Peyer's patch (tissue), 4 donors: ENCODE data around the gene VSTM2L.

Experiments
- POLR2A ChIP-seq, 2 donors: fragments of 450-650 bp; IDR thresholded peaks; one replicate each; pipeline ENCODE4 v1.5.1; 2017; ENCODE audit warnings: antibody characterized with exemption in 2 of 2, mild to moderate bottlenecking in 2 of 2, moderate library complexity in 2 of 2
- TF ChIP-seq, protein P1 (sequence below), 6 experiments: fragments of 450-650 bp in 4 of 6; fragments of 200-600 bp in 2 of 6; sonication (generic) in 1 of 6; IDR thresholded peaks; one replicate each; pipeline ENCODE4 v1.5.1; 2017 to 2019; ENCODE audit warnings: antibody characterized with exemption in 6 of 6, mild to moderate bottlenecking in 3 of 6, moderate library complexity in 1 of 6

DNA sequence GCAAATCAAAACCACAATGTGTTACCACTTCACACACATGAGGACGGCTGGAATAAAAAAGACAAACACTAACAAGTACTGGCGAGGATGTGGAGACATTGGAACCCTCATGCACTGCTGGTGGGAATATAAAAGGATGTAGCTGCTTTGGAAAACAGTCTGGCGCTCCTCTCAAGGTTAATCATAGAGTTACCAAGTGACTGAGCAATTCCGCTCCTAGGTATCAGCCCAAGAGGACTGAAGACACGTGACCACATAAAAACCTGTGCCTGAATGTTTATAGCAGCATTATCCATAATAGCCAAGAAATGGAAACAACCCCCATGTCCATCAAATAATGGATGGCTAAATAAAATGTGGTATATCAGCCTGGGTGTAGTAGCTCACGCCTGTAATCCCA is 45.0 kb downstream of the VSTM2L start:
- TF ChIP-seq, protein P1, sequence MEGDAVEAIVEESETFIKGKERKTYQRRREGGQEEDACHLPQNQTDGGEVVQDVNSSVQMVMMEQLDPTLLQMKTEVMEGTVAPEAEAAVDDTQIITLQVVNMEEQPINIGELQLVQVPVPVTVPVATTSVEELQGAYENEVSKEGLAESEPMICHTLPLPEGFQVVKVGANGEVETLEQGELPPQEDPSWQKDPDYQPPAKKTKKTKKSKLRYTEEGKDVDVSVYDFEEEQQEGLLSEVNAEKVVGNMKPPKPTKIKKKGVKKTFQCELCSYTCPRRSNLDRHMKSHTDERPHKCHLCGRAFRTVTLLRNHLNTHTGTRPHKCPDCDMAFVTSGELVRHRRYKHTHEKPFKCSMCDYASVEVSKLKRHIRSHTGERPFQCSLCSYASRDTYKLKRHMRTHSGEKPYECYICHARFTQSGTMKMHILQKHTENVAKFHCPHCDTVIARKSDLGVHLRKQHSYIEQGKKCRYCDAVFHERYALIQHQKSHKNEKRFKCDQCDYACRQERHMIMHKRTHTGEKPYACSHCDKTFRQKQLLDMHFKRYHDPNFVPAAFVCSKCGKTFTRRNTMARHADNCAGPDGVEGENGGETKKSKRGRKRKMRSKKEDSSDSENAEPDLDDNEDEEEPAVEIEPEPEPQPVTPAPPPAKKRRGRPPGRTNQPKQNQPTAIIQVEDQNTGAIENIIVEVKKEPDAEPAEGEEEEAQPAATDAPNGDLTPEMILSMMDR (IDR thresholded peaks at IDR 0.05): no peak
- TF ChIP-seq POLR2A (IDR thresholded peaks at IDR 0.05): no peak
